GM11168 (cell line): Measurements from ENCODE around the gene BCKDHA.
"Not testable (repeated sequence)": the region's sequence is repeated elsewhere in the genome, so short reads cannot be mapped to it uniquely, and the experiment has no call there.

Experiments
- in situ Hi-C: fragments of 300-500 bp; cut with MboI; formaldehyde crosslinking; loops from one replicate; pipeline ENCODE4 v1.12.0; 2022; ENCODE audit warnings: low sequenced_read_pairs; ENCODE audit not compliant: unreplicated experiment

BCKDHA gene

GRCh38 chr19:41422955-41423354 lies 25.3 kb downstream of the BCKDHA start:
- in situ Hi-C loops: no loop called here

DNA sequence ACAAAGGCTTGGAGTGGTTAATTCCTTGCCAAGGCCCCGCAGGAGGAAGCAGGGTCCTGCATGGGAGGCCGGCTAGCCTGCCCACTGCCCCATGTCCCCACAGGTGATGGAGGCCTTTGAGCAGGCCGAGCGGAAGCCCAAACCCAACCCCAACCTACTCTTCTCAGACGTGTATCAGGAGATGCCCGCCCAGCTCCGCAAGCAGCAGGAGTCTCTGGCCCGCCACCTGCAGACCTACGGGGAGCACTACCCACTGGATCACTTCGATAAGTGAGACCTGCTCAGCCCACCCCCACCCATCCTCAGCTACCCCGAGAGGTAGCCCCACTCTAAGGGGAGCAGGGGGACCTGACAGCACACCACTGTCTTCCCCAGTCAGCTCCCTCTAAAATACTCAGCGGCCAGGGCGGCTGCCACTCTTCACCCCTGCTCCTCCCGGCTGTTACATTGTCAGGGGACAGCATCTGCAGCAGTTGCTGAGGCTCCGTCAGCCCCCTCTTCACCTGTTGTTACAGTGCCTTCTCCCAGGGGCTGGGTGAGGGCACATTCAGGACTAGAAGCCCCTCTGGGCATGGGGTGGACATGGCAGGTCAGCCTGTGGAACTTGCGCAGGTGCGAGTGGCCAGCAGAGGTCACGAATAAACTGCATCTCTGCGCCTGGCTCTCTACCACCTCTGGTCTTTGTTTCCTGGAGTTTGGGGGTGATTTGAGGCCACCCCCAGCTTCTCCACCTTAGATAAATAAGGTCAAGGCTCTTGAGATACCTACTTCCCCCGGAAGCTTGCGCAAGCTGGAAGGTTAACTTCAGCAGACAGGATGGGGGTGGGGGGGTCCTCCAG lies 26.9 kb downstream of the BCKDHA start:
- in situ Hi-C loops: no loop called here

DNA sequence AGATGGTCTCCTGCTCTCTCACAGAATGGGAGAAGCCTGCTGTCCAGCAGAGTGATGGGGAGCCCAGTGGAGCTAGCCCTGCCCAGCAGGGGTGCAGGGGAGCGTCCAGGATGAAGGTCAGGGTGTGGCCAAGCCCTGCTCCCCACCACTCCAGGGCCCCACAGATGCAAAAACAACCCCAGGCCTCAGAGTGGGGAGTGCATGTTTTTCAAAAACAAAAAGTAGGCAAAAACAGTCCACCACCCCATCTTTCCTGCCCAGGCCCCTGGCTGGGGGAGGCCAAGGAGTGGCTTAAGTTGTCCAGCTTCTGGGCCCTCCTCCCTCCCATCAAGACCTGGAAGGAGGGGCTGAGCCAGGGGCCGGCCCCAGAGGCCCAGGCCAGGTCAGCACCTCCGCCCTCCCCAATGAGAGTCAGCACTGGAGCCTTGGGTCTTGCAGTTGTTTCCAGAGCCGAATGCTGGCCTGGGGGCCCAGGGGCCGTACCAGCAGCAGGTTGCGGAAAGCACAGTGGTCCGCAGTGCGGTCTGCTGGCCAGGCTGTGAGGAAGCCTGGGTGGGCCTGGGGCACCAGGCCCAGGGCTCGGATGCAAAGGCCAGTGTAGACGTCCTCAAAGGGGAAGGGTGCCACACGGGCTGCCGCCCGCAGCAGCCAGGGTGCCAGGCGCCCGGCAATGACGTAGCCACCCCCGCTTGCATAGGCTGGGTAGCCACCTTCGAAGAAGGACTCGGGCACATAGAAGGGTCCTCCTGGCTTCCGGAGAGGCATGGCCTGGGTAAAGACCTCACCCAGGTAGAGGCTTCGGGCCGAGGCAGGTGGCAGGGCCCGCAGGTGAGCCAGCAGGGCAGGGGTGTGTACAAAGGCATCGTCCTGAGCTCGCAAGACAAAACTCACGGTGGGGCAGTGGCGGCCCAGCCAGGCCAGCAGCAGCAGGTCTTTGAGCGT lies 27.8 kb downstream of the BCKDHA start:
- in situ Hi-C loops: no loop called here

DNA sequence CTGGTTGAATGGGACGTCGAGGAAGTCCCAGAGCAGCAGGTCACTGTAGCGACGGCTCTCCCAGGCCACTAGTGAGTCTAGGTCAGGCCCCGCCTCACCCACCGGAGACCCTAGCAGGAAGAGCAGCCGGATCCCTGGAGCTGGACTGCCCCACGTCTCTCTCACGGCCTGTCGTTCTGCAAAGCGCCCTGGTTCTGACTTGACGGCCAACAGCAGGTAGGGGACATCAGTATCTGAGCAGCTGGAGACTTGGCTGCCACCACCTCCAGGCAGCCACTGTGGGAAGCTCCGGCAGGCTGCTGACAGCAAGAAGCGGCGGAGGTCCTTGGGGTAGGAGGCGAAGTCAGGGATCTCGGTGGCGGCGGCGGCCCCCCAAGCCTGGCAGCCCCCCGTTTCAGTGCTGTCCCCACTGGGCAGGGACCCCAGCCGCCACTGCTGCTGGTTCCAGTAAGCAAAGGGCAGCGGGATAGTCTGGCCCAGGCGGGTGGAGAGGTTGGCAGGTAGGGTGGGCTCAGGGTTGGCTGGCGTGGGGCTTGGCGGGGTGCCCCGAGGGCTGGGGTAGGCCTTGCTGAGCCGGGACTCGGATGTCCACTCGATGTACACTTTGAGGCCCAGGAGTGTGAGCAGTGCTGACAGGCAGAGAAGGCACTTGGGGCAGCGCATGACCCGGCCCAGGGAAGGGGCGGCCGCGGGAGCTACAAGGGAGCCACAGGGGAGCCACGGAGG lies 28.7 kb downstream of the BCKDHA start:
- in situ Hi-C loops: no loop called here

- in situ Hi-C loops: no loop called here
Measured at GRCh38 chr19:41426952-41427646, 29.5 kb downstream of the BCKDHA start, which contains the start of gene B3GNT8. TSS of gene B3GNT8 (minus strand) at chr19:41427374. CDS start at chr19:41426778, 596 bp downstream.

GRCh38 chr19:41427647-41428480 lies 30.2 kb downstream of the BCKDHA start:
- in situ Hi-C loops: no loop called here

DNA sequence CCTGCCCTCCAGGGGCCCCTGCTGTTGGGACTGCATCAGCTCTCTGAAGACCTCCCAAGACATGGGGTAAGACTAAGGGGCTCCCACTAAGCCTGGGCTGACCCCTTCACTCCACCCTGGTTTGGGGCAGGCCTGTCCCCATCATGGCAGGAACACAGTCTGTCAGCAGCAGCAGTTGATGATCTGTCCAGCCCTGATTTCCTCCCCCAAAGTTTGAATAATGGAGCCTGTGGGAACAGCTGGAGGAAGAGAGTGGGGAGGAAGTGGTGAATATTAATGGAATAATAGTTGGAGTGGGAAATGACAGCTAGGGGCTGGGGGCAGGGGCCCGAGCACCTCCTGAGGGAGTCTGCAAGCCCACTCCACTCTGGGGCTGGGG lies 30.9 kb downstream of the BCKDHA start:
- in situ Hi-C loops: no loop called here

- in situ Hi-C loops: no loop called here
Measured at GRCh38 chr19:41430922-41431321, 33.3 kb downstream of the BCKDHA start.

DNA sequence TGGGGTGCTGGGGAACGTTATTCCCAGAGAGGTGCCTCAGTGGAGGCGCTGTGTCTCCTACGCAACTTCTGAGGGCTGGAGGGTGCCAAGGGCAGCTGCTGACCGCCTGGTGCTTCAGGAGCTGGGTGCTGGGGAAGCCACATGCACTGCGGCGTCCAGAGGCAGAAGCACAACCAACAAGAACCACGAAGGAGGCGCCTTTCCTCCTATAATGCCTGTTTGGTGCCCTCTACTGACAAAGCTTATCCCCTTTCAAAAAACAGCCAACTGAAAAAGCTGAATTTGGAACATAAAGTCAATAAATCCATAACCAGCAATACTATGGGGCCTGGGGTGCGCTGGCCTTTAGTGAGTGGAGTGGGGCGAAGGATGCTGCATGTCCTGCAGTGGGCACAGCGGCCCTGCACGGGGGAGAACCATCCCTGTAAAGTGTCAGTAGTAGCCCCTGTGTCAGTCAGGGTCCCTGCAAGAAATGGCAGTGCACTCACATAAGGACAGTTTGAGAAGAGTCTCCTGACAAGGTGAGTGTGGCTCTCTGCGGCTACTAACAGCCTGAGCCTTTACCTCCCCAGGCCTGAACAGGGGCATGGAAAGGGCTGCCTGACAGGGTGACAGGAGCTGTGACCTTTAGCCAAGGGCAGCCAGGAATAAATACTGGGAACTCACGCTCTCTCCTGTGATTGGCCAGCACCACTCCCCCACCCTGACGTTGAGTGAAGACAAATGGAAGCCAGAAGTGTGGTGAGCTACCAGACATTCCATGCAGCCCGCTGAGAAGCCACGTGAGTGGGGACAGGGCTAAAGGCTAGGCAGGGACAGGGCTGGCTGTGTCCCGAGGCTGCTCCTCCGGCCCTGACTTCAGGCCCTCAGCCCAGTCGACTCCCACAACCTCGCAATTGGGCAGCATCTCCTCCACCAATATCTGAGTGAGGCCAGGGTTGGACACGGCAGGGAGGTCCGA lies 34.1 kb downstream of the BCKDHA start:
- in situ Hi-C loops: no loop called here

GRCh38 chr19:41433171-41433570 lies 35.6 kb downstream of the BCKDHA start:
- in situ Hi-C loops: no loop called here

DNA sequence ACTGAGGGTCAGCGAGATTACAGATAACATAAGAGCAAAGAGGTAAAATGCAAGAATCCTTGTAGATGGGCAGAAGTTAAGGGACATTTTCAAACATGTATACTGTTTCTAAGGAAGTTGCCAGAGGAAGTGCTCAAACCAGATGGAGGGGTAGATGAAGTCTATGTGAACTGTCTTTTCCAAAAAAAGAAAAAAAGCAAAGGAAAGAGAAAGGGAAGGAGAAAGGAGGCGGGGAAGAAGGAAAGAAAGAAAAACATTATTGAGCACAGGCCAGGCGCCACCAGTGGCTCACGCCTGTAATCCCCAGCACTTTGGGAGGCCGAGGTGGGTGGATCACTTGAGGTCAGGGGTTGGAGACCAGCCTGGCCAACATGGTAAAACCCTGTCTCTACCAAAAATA lies 36.8 kb downstream of the BCKDHA start:
- in situ Hi-C loops: no loop called here

DNA sequence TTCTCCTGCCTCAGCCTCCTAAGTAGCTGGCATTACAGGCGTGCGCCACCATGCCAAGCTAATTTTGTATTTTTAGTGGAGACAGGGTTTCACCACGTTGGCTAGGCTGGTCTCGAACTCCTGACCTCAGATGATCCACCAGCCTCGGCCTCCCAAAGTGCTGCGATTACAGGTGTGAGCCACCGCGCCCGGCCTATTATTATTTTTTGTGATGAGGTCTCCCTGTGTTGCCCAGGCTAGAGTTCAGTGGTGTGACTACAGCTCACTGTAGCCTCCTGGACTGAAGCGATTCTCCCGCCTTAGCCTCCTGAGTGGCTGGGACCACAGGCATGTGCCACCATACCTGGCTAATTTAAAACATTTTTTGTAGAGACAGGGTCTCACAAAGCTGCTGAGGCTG lies 37.8 kb downstream of the BCKDHA start:
- in situ Hi-C loops: not testable (repeated sequence)

GRCh38 chr19:41435936-41436673 lies 38.5 kb downstream of the BCKDHA start:
- in situ Hi-C loops: no loop called here

DNA sequence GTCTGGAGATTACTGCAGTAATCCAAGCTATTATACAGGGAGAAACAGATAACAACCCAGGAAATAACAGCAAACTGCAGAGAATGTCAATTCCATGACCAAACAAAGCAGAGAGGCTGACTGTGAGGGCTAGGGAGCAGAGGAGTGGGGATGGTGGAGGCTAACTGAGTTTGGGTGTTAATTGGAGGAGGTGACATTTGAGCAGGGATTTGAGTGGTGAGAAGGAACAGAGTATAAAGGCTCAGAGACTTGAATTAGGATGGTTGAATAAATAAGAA lies 39.0 kb downstream of the BCKDHA start:
- in situ Hi-C loops: no loop called here

GRCh38 chr19:41437944-41438574 lies 40.4 kb downstream of the BCKDHA start:
- in situ Hi-C loops: no loop called here

DNA sequence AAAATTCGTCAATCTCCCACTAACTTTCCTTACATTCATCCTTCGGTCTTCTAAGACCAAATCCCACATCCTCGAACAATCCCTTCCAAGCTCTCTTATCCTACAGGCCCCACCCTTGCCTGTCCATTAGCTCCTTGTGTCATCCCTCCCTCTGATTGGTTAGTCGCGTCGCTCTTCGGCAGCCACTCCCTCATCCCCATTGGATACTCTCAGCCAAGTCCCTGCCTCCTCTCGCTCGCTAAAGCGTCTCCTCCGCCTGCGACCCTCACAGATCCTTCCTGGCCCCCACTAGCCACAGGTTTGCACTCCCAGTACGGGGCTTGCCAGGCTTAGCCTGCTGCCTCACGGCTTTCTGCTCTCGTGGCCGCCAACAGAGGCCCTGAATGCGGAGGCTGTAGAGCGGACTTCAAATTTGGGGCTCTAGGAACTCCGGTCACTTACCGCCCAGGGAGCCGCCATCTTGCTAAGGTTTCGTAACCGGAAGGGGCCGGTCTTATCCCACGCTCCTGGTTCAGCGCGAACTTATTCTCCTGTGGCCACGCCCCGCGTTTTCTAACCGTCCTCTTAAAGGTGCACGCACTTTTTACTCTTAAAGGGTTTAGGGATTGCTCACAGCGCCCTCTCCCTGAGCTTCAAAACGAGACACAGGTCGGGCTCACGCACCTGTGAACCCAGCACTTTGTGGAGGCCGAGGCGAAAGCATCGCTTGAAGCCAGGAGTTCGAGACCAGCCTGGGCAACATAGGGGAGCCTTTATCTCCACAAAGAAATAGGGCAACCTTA lies 42.0 kb downstream of the BCKDHA start, which contains the start of gene DMAC2:
Gene DMAC2 (minus strand): TSS at position 472 of the 782 bp plus-strand sequence. CDS start 13 bp downstream, at position 459.
- in situ Hi-C loops: loop anchor here (5.0 to 10.0 kb wide), 2 partner anchors 98 to 135 kb away; partner anchors contain the start of gene CEACAM21
